ENCODE data around the gene ADGRF1. TPM values are rescaled to one million over a fixed set of nuclear protein-coding genes. Genes with fewer than 3 reads are reported as not detected.

The ADGRF1 gene
- polyA plus RNA-seq, 3 donors: 35.9 to 56.2 (median 51.8) TPM

DNA sequence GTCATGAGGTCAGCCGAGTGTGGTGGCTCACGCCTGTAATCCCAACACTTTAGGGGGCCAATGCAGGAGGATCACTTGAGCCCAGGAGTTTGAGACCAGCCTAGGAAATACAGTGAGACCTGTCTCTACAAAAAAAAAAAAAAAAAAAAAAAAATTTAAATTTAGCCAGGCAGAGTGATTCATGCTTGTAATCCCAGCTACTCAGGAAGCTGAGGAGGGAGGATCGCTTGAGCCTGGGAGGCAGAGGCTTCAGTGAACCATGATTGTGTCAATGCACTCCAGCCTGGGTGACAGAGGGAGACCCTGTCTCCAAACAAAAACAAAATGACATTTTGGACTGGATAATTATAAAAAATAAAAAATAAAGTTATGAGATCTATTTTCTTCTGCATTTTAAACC is 56.2 kb downstream of the ADGRF1 start:
- no peak for DNase-seq (ENCODE audit: low read depth in 3 of 3, low spot score in 2 of 3)

DNA sequence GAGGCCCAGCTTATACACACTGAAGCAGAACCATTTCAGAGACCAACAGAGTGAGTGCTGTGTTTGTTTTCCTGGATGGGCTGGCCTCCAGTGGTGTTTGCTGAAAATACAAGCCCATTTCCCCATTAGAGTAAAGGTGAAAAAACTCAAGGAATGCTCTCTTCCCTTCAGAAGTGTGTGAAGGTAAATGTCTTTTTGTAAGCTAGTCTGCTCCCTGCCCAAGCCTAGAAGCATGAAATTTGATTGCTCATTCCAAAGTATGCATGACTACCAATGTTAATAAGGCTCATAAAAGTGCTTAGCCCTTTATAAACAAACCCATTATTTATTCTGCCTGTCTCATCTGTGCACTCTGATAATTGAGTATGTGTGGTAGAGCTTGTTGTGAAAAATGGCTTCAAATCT is 59.1 kb downstream of the ADGRF1 start:
- no peak for DNase-seq (ENCODE audit: low read depth in 3 of 3, low spot score in 2 of 3)

GRCh38 chr6:46979206-46979605 is 62.9 kb downstream of the ADGRF1 start:
- no peak for DNase-seq (ENCODE audit: low read depth in 3 of 3, low spot score in 2 of 3)

DNA sequence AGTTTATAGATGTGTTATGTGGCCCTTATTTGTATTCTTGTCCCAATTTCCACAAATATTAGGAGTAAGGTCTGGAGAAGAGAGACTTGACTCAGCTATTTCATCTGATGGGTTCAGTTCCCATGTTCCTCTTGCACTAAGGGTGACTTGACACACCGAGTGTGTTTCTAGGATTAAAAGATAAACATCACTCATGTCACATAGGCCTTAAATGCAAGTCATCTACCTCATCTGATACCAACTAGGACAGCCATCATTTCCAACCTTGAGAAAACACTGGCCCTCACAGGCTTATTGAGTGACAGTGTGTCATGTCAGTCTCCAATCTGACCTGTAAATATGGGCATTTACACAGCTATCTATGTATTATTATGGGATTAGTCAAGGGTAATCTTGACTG is 67.3 kb downstream of the ADGRF1 start:
- DNase-seq (ENCODE audit: low read depth in 3 of 3, low spot score in 2 of 3): no peak

- DNase-seq (ENCODE audit: low read depth in 3 of 3, low spot score in 2 of 3): no peak
Measured at GRCh38 chr6:46973029-46973428, 69.1 kb downstream of the ADGRF1 start.

DNA sequence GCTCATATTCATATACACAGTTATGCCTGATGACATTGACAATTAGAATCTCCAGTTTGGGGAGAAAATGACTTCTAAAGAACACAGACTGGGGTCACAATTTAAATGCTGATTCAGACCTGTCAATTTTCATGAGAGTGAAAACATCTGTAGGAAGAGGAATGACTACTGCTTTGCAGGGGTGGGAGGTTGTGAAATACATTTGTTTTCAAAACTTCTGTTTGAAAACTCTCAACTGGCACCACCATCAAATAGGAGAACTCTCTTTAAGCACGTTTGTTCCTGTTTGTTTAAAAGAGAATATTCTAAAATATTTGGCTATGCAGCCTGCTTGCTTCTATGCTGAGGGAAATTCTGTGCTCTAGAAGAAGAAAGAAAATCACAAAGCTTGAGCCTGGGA is 69.6 kb downstream of the ADGRF1 start:
- DNase-seq (ENCODE audit: low read depth in 3 of 3, low spot score in 2 of 3): no peak

DNA sequence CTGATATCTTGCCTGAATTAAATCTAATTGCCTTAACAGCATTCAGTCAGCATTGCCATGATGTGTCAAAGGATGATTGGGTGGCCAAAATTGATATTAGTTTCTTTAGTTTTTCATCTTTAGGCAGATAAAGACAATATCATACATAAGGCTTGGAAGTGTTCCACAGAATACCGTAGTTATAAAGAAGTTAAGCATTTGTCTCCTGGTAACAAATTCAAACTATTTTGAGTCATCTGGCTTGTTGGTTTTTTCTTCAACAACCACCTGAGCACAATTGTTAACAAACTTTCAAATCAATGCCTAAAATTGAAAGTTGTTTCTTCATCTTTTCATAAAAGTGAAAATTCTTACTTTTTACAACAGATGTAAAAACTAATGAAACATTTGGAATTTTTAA is 72.9 kb downstream of the ADGRF1 start:
- DNase-seq (ENCODE audit: low read depth in 3 of 3, low spot score in 2 of 3): no peak

- no peak for DNase-seq (ENCODE audit: low read depth in 3 of 3, low spot score in 2 of 3)
Measured at GRCh38 chr6:46967826-46968349, 74.2 kb downstream of the ADGRF1 start.

DNA sequence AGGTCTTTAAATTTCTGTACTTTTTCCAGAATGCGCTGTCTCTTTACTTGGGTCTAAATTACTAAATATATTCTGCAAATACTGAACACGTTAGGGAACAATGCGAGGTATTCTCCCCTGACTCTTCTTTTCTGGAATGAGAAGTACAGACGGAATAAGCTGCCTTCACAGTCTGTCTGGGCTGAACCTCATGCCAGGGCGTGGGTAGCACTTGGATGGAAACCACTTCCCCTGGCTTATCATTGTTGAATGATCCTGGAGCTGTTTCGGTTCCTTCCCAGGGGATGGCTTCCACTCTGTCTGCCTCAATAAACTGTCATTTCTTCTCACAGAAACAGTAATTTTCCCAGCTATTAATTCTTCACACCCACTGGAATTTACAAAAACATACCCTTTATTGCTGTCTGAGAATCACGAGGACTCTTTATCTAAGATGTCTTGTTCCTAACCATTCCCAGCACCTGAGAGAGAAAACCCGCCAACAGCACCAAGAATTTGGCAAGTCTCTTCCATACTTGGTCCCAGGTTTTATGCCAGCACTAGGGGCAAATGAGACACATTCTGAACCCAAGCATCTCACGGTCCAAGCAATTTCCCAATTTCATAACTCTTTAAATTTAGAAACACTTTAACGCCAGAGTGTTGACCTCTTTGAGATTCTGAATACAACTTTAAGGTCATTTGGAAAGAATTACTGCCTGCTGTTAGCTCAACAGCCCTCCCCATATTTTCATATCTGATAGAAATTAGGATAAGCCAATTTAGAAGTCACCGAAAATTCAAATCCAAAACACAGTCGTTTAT is 77.2 kb downstream of the ADGRF1 start:
- no peak for DNase-seq (ENCODE audit: low read depth in 3 of 3, low spot score in 2 of 3)

DNA sequence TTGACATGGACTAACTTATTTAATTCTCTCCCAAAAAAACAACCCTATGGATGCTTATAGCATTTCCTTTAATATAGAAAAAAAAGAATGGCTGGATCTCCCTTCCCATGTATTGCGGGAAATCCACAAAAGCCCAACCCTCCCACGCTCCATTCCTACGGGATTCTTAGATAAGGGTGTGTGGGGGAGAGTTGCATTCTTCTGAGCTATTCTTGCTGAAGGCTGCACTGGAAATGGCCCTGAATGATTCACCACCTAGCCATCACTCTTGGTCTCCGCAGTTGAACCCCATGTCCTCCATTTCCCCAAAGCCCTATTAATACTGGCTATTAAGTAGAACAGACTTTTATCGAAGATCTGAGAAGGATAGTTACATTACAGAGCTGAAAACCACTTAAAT is 78.5 kb downstream of the ADGRF1 start:
- DNase-seq (ENCODE audit: low read depth in 3 of 3, low spot score in 2 of 3): no peak

DNA sequence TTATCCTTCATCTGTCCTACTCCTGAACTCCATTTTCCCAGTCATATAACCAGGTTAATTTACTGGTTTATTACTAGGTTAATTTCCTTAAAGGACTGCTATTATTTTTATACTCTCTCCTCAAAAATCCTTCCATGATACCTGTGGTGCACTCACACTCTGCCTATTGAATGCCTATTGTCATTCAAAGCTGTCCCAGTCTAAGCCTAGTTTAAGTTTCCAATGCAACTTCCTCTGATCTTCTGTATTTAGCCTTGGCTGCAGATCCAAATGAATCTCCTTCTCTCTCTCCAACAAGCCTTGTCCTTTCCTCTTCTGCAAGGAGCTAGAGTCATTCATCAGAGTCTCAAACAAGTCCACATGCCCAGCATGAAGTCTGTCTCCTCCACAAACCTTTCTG is 79.1 kb downstream of the ADGRF1 start:
- no peak for DNase-seq (ENCODE audit: low read depth in 3 of 3, low spot score in 2 of 3)

GRCh38 chr6:46961711-46962110 is 80.4 kb downstream of the ADGRF1 start:
- no peak for DNase-seq (ENCODE audit: low read depth in 3 of 3, low spot score in 2 of 3)

- DNase-seq (ENCODE audit: low read depth in 3 of 3, low spot score in 2 of 3): no peak
Measured at GRCh38 chr6:46961232-46961631, 80.9 kb downstream of the ADGRF1 start.

DNA sequence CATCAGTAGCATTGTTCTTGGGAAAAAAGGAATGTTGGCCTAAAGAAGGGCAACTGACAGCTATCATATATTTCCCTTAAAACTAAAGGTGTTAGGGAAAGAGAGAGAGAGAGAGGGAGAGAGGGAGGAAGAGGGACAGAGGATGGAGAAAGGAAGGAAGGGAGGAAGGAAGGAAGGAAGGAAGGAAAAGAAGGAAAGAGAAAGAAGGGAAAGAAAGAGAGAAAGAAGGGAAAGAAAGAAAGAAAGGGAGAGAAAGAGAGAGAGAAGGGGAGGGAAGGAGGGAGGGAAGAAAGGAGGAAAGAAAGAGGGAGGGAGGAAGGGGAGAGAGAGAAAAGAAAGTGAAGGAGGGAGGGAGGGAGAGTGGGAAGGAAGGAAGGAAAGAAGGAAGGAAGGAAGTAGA is 82.7 kb downstream of the ADGRF1 start:
- DNase-seq (ENCODE audit: low read depth in 3 of 3, low spot score in 2 of 3): no peak

- no peak for DNase-seq (ENCODE audit: low read depth in 3 of 3, low spot score in 2 of 3)
Measured at GRCh38 chr6:46956409-46956808, 85.7 kb downstream of the ADGRF1 start.

GRCh38 chr6:46954837-46955451 is 87.2 kb downstream of the ADGRF1 start:
- no peak for DNase-seq (ENCODE audit: low read depth in 3 of 3, low spot score in 2 of 3)

DNA sequence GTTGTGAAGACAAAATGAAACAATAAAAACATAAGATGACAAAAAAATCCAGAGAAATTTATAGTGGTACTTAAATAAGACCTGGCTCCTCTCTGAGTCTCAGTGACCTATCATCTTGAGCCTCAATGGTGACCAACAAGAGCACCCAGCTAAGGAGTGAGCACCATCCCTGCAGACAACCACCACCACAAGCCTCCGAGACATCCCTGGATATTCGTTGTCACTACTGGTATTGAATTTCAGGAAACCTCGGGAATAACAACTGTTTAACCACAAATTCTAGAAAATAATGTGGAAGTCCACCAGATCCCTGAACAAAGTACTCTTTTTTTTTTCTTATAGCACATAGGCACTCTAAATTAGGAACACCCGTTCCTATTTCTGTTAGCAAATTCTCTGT is 88.2 kb downstream of the ADGRF1 start:
- DNase-seq (ENCODE audit: low read depth in 3 of 3, low spot score in 2 of 3): no peak

GRCh38 chr6:46949632-46950280 is 92.4 kb downstream of the ADGRF1 start:
- no peak for DNase-seq (ENCODE audit: low read depth in 3 of 3, low spot score in 2 of 3)

GRCh38 chr6:46948699-46949098 is 93.4 kb downstream of the ADGRF1 start:
- DNase-seq (ENCODE audit: low read depth in 3 of 3, low spot score in 2 of 3): no peak
